D341Med (cell line): ENCODE measurements around the gene GALK1.
A peak's percentile ranks its signal among the peaks of the same experiment; 100 is the strongest.
"Not testable (repeated sequence)": the region's sequence is repeated elsewhere in the genome, so short reads cannot be mapped to it uniquely, and the experiment has no call there.

Experiments
- DNase-seq: peaks from one replicate; pipeline ENCODE4 v3.0.0; 2012; ENCODE audit warnings: low spot score

The GALK1 gene

DNA sequence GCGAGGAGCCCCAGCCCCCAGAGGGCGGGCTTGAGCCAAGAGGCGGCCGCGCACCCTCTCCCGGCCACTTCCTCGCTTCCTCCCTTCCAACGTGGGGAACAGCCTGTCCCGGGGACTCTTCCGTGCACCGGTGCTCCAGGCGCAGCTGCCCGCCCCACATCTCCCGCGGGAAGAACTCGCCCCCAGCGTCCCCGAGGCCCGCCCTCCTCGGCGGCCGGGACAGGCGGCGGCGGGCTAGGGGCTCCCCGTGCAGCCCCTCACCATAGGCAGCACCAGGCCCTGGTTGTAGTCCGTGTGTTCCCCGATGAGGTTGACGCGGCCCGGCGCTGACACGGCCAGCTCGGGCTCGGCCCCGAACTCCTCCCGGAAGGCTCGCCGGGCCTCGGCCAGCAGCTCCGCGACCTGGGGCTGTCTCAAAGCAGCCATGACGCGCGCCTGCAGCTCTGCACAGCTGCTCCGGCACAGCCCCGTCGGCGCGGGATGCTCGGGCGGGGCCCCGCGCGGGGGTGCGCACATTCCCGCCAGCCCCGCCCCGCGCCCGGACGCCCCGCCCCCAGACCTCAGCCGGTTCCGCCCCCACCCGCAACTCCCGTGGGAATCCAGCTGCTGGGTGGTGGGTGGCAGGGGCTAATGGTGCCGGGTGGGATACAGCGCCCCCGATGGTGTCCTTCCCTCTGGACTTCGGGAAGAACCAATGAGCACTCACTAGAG, at the start of gene GALK1:
TSS of gene GALK1 (minus strand) at position 482 of the 711 bp plus-strand sequence. CDS start at position 426, 56 bp downstream.
- DNase-seq: peak; percentile 98

DNA sequence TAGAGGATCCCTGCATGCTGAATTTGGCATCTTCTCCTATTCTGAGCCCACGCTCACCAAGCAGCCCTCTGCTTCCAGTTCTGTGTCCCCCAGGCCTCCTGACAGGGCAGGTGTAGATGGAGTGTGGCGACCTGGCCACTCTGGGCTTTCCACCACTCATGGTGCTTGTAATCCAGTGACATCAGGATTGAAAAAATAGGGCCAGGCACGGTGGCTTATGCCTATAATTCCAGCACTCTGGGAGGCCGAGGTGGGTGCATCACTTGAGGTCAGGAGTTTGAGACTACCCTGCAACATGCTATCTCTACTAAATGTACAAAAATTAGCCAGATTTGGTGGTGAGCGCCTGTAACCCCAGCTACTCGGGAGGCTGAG, 49.0 kb upstream of the GALK1 start:
- DNase-seq: no peak

DNA sequence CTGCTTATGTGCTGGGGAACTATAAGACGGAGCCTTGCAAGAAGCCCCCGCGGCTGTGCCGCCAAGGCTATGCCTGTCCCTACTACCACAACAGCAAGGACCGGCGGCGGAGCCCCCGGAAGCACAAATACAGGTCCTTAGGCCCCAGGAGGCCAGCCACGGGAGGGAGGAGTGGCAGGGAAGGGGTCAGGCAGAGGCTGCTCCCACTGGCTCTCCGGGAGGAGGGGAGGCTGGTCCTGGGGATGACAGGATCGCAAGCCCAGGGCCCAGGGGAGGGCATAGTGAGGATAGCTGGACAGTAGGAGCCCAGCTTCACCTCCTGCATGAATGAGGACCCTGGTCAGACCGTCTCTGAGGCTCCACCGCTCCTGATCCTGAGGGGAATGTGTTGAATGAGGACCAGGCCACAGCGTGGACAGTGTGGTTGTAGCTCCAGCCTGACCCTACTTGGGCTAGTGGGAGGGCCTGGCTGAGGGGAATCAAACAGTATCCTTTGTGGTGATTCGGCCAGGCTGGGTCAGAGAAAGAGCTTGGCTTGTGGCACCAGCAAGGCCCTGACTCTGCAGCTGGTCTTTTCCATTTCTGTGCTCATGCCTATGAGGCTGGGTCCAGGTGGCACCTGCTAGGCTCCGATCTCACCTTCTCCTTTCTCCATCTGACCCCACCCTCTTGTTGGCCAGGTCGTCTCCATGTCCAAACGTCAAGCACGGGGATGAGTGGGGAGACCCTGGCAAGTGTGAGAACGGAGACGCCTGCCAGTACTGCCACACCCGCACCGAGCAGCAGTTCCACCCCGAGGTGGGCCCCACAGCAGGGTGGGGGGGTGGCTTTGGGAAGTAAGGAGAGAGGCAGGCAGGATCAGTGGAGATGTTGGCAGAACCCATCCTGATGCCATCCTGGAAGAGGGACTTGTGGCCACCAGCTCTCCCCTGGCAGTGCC, 48.4 kb upstream of the GALK1 start:
- peak; percentile 32 for DNase-seq

DNA sequence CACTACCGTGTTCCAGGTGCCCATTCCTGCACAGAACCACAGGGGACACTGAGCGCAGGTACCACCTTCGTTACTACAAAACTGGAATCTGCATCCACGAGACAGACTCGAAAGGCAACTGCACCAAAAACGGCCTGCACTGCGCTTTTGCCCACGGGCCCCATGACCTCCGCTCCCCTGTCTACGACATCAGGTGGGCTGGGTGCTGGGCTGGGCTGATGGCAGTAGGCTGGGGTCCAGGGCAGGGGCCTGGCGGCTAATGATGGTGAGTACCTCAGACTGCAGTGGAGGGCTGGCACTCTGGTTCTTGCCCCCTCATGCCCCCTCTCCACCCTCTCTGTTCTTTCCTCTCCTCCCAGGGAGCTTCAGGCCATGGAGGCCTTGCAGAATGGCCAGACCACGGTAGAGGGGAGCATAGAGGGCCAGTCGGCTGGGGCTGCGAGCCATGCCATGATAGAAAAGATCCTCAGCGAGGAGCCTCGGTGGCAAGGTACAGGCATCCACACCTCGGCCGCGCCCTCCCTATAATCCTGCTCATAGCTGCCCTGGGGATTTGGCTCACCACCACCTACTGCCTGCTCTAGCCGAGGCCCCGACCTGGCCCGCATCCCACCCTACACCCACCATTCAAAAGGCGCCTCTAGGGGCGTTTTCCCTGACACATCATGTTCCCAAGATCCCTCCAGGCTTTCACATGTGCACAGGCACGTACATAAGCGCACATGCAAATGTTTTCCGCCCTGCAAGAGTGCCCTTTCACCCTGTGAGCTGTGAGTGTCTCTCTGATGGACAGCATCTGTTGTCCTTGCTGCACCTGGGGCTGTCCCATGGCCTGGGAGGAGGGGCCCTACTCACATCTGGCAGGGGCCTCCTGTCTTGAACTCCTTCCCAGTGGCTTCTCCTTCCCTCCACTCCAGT, 47.4 kb upstream of the GALK1 start:
- no peak for DNase-seq

DNA sequence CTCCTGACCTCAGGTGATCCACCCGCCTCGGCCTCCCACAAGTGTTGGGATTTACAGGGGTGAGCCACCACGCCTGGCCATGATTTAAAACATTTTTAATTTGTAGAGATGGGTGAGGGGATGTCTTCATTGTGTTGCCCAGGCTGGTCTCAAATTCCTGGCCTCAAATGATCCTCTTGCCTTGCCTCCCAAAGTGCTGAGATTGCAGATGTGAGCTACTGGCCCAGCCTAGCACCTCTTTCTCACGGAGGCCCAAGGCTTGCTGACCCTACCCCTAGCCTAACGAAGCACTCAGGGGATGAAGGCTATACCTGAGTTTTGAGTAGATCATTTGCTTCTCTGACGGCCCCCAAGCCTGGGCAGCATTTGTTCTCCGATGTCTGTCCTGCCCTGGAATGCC, 46.2 kb upstream of the GALK1 start:
- no peak for DNase-seq

DNA sequence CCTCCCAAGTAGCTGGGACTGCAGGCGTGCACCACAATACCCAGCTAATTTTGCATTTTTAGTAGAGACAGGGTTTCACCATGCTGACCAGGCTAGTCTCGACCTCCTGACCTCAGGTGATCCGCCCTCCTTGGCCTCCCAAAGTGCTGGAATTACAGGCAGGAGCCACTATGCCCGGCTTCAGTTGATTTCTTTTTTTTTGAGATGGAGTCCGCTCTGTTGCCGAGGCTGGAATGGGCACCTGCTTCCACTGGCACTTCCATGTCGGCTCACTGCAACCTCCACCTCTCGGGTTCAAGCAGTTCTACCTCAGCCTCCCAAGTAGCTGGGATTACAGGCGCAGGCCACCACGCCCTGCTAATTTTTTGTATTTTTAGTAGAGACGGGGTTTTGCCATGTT, 45.8 kb upstream of the GALK1 start:
- DNase-seq: not testable (repeated sequence)

DNA sequence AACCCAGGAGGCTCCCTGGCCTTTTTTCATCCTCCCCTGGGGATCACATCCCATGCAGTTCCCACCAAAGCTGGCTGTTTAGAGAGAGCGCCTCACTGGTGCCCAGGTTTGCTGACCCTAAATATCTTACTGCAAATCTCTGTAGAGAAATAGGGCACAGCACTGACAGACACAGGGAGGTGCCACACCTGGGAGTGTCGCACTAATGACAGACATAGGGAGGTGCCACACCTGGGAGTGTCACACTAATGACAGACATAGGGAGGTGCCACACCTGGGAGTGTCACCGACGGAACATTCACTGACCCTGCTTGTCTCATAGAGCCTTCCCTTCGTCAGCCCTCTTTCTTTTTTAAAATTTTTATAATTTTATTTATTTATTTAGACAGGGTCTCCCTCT, 45.2 kb upstream of the GALK1 start:
- no peak for DNase-seq

DNA sequence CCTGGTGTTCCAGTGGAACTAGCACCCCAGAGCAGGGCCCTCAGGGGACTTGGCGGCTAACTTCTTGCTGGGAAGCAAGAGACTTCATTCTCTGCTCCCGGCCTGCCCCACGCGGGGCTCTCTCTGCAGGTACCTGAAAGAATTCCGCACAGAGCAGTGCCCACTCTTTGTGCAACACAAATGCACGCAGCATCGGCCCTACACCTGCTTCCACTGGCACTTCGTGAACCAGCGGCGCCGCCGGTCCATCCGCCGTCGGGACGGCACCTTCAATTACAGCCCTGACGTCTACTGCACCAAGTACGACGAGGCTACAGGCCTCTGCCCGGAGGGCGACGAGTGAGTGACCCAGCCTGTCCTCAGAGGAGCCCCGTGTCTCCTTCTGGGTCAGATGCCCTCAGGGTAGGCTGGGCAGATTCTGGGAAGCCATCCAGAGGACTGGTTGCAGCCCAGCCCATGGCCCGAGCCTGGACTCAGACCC, 44.7 kb upstream of the GALK1 start:
- peak; percentile 38 for DNase-seq

DNA sequence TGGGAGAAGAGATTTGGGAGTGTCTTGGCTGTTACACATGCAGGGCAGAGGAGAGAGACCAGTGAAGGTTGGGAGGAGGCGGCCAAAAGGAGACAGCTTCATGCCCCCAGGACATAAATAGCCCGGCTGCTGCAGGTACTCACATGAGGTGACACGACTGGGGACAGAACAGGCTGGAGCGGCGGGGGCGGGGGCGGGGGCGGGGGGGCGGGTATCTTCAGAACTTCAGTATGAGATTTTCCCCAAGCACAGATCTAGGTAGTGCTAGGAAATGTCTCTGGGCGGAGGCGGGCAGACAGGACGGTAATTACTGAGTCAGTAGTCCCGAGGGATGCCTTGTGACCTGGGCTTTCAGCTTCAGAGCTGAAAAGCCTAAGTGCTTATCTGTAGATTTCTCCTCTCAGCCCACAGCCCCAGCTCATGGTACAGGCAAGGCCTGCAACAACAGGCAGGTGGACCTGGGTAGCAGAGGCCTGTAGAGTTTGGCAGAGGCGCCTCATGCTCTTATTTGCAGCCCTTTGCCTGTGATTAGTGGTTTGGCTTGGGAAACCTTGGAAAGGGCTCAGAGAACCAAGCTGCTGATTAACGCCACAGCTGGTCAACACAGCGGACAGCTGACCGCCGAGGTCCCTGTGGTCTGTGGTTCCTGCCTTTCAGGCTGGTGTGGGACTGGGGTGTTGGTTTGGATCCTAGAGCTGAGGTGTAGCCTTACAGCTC, 44.1 kb upstream of the GALK1 start:
- peak; percentile 89 for DNase-seq

DNA sequence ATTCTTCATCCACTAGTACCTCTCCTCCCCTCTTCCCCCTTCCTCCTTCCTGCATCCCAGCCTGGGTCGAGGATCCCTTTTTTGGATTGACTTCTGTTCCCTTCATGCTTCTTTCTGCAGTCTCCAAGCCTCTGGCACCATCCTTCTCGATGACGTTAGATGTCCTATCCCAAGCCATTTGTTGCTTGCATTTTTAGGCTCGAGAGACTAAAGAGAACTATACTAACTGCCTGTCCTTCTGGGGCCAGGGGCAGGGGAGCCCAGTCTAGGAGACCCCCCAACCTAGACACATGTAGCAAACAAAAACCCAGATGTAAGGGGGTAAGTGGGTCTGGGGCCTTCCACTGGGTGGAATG, 43.5 kb upstream of the GALK1 start:
- no peak for DNase-seq

DNA sequence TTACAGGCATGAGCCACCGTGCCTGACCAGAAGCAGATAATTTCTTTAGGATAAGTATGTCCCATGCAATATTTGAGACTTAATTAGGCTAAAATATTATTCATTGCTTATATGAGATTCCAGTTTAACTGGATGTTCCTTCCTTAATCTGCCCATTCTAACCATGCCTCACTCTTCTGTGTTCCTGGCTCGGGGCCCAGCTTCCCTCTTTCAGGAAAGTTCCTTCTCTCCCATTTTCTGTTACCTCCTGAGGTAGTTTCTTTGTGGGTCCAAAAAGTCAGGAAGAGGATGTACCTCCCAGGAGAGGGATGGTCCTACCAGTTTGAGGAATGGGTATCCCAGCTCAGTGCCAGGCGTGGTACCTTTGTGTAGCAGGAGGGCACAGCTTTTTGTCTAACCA, 42.9 kb upstream of the GALK1 start:
- DNase-seq: no peak

DNA sequence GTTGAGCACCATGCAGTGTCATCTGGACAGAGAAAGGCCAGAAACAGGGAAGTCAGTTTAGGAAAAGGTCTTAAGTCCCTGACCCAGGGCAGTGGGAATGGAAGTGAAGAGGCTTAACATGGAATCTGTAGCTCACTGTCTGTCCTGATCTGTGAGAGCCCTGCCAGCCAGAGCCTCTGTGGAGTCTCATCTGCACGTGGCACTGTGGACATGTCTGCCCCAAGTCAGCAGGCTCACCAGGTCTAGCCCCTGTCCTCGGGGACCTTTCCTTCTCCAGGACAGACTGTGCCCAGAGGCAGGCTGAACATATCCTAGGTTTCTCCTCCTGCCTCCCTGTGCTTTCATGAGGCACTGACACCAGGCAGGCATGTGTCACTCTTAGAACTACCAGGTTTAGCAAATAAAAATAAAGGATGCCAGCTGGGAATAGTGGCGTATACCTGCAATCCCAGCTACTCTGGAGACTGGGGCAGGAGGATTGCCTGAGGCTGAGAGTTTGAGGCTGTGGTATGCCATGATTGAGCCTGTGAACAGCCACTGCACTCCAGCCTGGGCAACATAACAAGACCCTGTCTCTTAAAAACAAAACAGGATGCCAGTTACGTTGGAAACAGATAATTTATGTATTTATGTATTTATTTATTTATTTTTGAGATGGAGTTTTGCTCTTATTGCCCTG, 42.0 kb upstream of the GALK1 start:
- DNase-seq: peak; percentile 32

DNA sequence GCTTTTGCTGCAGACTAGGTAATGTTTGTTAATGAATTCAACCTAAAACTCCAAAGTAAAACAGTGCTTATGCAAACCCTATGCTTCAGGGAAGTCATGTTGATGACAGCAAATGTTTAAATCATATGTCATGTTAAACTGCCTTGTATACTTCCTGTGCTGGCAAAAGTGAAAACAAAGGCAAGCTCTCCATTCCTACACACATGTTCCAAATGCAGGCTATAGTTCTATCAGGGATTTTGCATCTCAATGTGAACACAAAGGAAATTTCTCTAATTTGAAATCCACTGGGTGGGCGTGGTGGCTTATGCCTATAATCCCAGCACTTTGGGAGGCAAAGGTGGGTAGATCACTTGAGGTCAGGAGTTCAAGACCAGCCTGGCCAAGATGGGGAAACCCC, 38.9 kb upstream of the GALK1 start:
- no peak for DNase-seq

DNA sequence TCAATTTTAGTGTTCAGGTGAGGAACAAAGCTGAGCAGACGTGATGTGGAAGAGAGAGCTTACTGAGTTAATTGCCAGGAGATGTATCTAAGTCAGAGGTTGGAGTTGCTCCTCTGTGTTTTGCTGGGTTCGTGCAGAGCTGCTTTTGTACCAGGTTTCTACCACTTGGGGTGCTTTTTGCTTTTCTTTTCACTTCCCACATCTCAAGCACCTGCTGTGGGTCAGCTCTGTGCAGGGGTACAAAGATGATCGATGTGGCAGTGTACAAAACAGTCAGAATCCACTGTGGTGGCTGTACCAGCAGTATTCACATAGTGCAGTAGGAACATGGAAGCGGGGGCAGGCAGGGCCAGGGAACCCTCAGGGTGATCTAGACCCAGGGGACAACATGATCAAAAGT, 34.4 kb upstream of the GALK1 start:
- DNase-seq: no peak

DNA sequence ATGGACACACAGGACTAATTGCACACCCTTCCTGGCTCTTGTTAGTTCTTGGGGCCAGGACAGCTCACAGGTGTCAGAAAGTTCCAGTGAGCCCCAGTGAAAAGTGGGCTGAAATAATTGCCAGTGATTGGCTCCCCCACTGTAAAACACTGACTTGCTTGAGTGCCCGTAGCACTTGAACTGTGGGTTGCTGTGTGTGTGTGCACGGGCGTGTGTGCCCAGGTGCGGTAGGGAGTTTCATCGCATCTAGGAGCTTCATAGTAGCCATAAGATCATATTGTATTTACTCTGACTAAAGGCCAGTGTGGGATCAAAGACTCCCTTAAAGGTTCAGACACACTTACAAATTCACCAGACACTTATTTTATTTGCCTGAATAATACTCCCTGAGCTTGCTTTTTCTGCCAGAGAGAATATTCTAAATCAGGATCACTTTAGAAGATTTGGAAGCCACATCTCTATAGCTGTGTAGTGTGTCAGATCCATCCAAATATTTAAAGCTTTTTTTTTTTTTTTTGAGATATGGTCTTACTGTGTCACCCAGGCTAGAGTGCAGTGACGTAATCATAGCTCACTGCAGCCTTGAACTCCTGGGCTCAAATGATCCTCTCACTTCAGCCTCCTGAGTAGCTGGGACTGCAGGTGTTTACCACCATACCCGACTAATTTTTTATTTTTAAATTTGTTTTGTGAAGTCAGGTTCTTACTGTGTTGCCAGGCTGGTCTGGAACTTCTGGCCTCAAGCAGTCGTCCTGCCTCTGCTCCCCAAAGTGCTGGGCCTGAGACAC, 31.0 kb upstream of the GALK1 start:
- no peak for DNase-seq

DNA sequence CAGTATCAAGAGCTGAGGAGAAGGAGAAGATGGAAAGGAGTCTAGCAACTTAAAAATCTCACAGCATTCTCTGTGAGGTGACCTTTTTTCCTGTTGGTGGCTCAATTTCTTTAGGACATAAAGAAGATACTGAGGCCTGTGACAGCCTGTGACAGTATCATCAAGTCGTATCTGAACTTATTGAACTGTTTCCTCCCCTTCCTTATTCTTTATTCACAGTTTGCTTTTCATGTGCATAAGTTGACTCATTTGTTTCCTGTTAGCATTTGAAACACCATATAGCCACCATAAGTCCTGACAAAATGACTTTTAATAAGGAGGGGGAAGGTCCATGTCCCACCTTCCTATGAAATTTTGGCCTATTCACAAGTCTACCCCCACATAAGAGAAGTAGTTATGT, 28.5 kb upstream of the GALK1 start:
- DNase-seq: no peak

DNA sequence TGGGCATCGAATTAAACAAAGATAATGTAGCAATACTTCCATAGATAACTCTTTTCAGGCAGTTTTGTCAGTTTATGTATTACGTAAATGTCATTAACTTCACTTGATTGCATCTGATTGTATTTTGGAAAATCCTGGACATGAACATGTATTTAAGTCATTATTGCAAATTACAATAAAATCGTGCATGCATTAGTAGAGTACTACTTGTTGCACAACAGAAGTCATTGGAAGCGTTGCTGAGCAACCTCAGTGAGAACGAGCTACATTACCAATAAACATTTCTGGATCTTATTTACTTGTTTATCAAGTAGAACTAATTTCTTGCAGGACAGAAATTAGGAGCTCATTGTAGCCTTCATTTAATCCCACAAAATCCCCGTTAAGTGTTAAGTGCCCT, 26.3 kb upstream of the GALK1 start:
- no peak for DNase-seq

DNA sequence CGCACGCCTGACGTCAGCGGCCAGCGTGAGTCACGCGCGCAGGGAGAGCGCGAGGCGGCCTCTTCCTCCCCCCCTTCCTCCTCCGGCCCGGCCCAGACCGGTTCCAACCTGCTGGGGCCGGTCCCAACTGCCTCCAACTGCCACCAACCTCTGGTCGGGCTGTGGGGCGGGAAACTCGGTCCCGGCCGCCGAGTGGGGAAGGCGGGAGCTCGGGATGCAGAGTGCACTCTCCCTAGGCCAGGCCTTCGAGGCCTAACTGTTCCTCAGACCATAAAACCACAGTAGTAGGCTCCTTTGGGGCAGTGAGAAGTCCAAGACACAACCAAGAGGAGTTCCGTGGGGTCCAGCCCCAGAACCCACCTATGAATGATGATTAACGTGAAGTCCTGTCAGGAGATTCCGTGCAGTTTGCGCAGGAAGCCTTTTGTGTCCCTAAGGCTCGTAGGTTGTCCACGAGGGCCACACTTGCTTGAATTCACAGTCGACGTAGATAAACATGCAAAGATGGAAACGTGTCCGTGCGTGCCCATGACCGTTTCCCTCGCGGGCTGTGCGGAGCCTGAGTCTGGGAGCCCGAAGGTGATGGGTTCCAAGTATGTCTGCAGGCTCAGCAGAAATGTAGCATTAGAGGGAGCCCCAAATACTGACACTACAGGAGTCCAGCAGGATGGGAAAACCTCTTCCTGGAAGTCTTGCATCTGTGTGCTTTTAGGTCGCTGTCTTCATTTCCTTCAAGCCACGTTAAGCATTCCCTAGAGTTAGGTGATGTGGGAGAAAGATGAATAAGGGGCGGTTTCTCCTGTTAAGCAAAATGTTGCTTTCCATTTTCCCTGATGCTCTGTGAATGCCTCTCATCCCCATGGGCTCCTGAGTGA, 20.3 kb upstream of the GALK1 start:
- peak; percentile 95 for DNase-seq

DNA sequence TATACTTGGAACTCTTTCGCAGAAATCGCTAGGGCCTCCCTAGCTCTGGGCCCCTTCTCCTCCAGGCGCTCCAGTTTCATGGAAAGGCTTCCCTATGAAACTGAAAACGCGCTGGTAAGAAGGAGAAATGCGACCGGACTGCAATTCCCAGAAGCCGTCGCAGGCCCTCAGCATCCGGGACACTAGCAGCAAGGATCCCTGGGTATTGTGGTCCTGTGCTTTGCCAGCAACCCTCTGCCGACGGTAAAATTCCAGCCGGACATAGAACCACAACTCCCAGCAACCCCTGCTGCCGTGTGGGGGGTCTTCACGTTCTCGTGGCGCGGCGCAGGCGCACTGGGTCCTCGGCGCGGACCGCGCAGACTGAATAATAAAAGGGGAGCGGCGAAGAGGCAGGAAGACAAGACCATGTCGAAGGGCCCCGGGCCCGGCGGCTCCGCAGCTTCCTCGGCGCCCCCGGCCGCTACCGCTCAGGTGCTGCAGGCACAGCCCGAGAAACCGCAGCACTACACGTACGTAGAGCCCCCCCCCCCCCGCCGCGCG, 19.6 kb upstream of the GALK1 start, which contains the start of gene UNK:
TSS of gene UNK (plus strand) at position 334 of the 543 bp plus-strand sequence. CDS start at position 409, 75 bp downstream.
- peak; percentile 99 for DNase-seq
